Upper lobe of left lung (tissue), 6 donors: ENCODE data around the gene CDK15. TPM values are rescaled to one million over a fixed set of nuclear protein-coding genes. Genes with fewer than 3 reads are reported as not detected.

ENCODE experiments used
- ATAC-seq, 2 donors: fragments of 200-7000 bp; cut with Tn5 transposase; one replicate each; pipeline ENCODE4 v1.9.1; 2022; ENCODE audit warnings: mild to moderate bottlenecking in 2 of 2, moderate library complexity in 2 of 2; ENCODE audit not compliant: low FRiP score in 2 of 2
- DNase-seq, 2 donors: peaks; one replicate each; pipeline ENCODE4 v3.0.0-alpha.2; 2019 to 2020
- H3K27ac ChIP-seq, 4 donors: fragments of 200-600 bp; sonication (generic); one replicate each; pipeline ENCODE4 v1.5.1; 2016 to 2019
- H3K27me3 ChIP-seq, 4 donors: fragments of 200-600 bp; sonication (generic); one replicate each; pipeline ENCODE4 v1.5.1; 2017 to 2019
- H3K36me3 ChIP-seq, 4 donors: fragments of 200-600 bp; sonication (generic); one replicate each; pipeline ENCODE4 v1.5.1; 2016 to 2019
- H3K4me1 ChIP-seq, 4 donors: fragments of 200-600 bp; sonication (generic); one replicate each; pipeline ENCODE4 v1.5.1; 2018 to 2019
- H3K4me3 ChIP-seq, 4 donors: fragments of 200-600 bp; sonication (generic); one replicate each; pipeline ENCODE4 v1.5.1; 2017 to 2019; ENCODE audit warnings: mild to moderate bottlenecking in 2 of 4, moderate library complexity in 1 of 4
- H3K9me3 ChIP-seq, 4 donors: fragments of 200-600 bp; sonication (generic); one replicate each; pipeline ENCODE4 v1.5.1; 2018 to 2019
- CTCF ChIP-seq, 6 experiments: fragments of 450-650 bp in 4 of 6; fragments of 200-600 bp in 2 of 6; sonication (generic) in 2 of 6; IDR thresholded peaks; one replicate each; pipeline ENCODE4 v1.5.1; 2016 to 2019; ENCODE audit warnings: antibody characterized with exemption in 6 of 6
- EP300 ChIP-seq, 4 donors: sonication (generic); formaldehyde crosslinking; IDR thresholded peaks; one replicate each; pipeline ENCODE4 v1.5.1; 2017; ENCODE audit warnings: antibody characterized with exemption in 4 of 4, control low read depth in 2 of 4
- POLR2A ChIP-seq, 4 donors: fragments of 450-650 bp; IDR thresholded peaks; one replicate each; pipeline ENCODE4 v1.5.1; 2016 to 2017; ENCODE audit warnings: antibody characterized with exemption in 4 of 4, mild to moderate bottlenecking in 2 of 4
- POLR2AphosphoS5 ChIP-seq, 2 donors: sonication (generic); formaldehyde crosslinking; IDR thresholded peaks; one replicate each; pipeline ENCODE4 v1.5.1; 2017; ENCODE audit warnings: antibody characterized with exemption in 2 of 2
- WGBS, 2 donors: methylation state at CpG; one replicate each; pipeline ENCODE4 v1.1.5; 2017 to 2018; 5-methylcytosine and 5-hydroxymethylcytosine counted together
- total RNA-seq, 6 donors: library from RNA; depleted of rRNA in 4 of 6; stranded (reverse); fragments of >200 nt in 4 of 6; gene quantifications; one replicate each; pipeline versions ENCODE4 v1.1.0 to v1.2.1, GENCODE V29; 2016 to 2021
- donor health status: DM: no; HTN: no; CAD: no; lungs with moderate emphysema.
- donor health status: DM: no; HTN: yes; CAD: no; lungs with severe emphysema.

CDK15 gene
- total RNA-seq, 6 donors from 2014 or later: 0.10 to 3.4 (median 1.3) TPM

- Histone ChIP-seq H3K4me1 (peaks cover 0 to 12% (median 4%) of the 10 kb centered on the region in 4 donors), H3K27me3 (no peaks in the 10 kb centered on the region), H3K36me3 (peaks cover 0 to 43% (median 22%) of the 10 kb centered on the region in 4 donors), H3K4me3 (no peak overlapping the region), H3K27ac (no peak overlapping the region), H3K9me3 (no peaks in the 10 kb centered on the region)
- ATAC-seq (no peak), DNase-seq (no peak)
- no peak for TF ChIP-seq EP300 (IDR thresholded peaks at IDR 0.05)
- no peak for TF ChIP-seq CTCF (IDR thresholded peaks at IDR 0.05)
- no peak for TF ChIP-seq POLR2AphosphoS5 (IDR thresholded peaks at IDR 0.05)
- no peak for TF ChIP-seq POLR2A (IDR thresholded peaks at IDR 0.05)
These were observed 40.5 kb upstream of the CDK15 start for GRCh38 chr2:201765799-201766198.

- 79 to 93% methylated on average over 1 of the region's 1 CpG for WGBS, 2 donors
- Histone ChIP-seq H3K36me3 (peaks cover 0 to 22% (median 4%) of the 10 kb centered on the region in 4 donors), H3K4me1 (peaks cover 0 to 12% (median 4%) of the 10 kb centered on the region in 4 donors), H3K27ac (no peak overlapping the region), H3K9me3 (no peaks in the 10 kb centered on the region), H3K4me3 (no peak overlapping the region), H3K27me3 (no peaks in the 10 kb centered on the region)
- ATAC-seq: no peak
- TF ChIP-seq CTCF (IDR thresholded peaks at IDR 0.05): no peak
- TF ChIP-seq POLR2AphosphoS5 (IDR thresholded peaks at IDR 0.05): no peak
- TF ChIP-seq EP300 (IDR thresholded peaks at IDR 0.05): no peak
- no peak for TF ChIP-seq POLR2A (IDR thresholded peaks at IDR 0.05)
- DNase-seq: no peak
These were observed 37.4 kb upstream of the CDK15 start for GRCh38 chr2:201768918-201769317.

GRCh38 chr2:201769666-201770373 lies 36.5 kb upstream of the CDK15 start:
- H3K27me3 ChIP-seq: no peaks in the 10 kb centered on the region
- no peak for TF ChIP-seq EP300 (IDR thresholded peaks at IDR 0.05)
- TF ChIP-seq CTCF (IDR thresholded peaks at IDR 0.05): no peak
- no peak for TF ChIP-seq POLR2AphosphoS5 (IDR thresholded peaks at IDR 0.05)
- TF ChIP-seq POLR2A (IDR thresholded peaks at IDR 0.05): no peak
- H3K36me3 ChIP-seq: peaks cover 0 to 19% (median 3%) of the 10 kb centered on the region in 4 donors
- no peaks in the 10 kb centered on the region for H3K9me3 ChIP-seq
- DNase-seq: no peak
- WGBS, 2 donors: 63 to 76% methylated on average over 4 of the region's 4 CpGs
- H3K4me3 ChIP-seq: no peak overlapping the region
- H3K4me1 ChIP-seq: peaks cover 0 to 12% (median 4%) of the 10 kb centered on the region in 4 donors
- H3K27ac ChIP-seq: no peak overlapping the region
- ATAC-seq: no peak

- H3K27ac ChIP-seq: no peak overlapping the region
- no peak overlapping the region for H3K4me3 ChIP-seq
- TF ChIP-seq POLR2A (IDR thresholded peaks at IDR 0.05) (no peak), POLR2AphosphoS5 (IDR thresholded peaks at IDR 0.05) (no peak), CTCF (IDR thresholded peaks at IDR 0.05) (no peak), EP300 (IDR thresholded peaks at IDR 0.05) (no peak)
- peaks cover 0 to 5% (median 2%) of the 10 kb centered on the region in 4 donors for H3K4me1 ChIP-seq
- H3K9me3 ChIP-seq: no peaks in the 10 kb centered on the region
- 84 to 100% methylated on average over 1 of the region's 1 CpG for WGBS, 2 donors
- no peaks in the 10 kb centered on the region for H3K27me3 ChIP-seq
- DNase-seq (no peak), ATAC-seq (no peak)
- H3K36me3 ChIP-seq: no peaks in the 10 kb centered on the region
These were observed 32.3 kb upstream of the CDK15 start for GRCh38 chr2:201773990-201774389.

GRCh38 chr2:201774546-201774945 lies 31.8 kb upstream of the CDK15 start:
- ATAC-seq: no peak
- Histone ChIP-seq H3K4me1 (peaks cover 0 to 9% (median 7%) of the 10 kb centered on the region in 4 donors), H3K36me3 (no peaks in the 10 kb centered on the region), H3K27me3 (no peaks in the 10 kb centered on the region), H3K27ac (no peak overlapping the region), H3K9me3 (no peaks in the 10 kb centered on the region), H3K4me3 (no peak overlapping the region)
- no peak for DNase-seq
- 87 to 89% methylated on average over 2 of the region's 2 CpGs for WGBS, 2 donors
- TF ChIP-seq POLR2AphosphoS5 (IDR thresholded peaks at IDR 0.05) (no peak), CTCF (IDR thresholded peaks at IDR 0.05) (no peak), EP300 (IDR thresholded peaks at IDR 0.05) (no peak), POLR2A (IDR thresholded peaks at IDR 0.05) (no peak)
